Stimulated activated naive CD4-positive, alpha-beta T cell treated with Interleukin-2 at 50 U/mL for 16 hours (primary cell): ENCODE results near the gene KRTAP12-2.
"Not testable (repeated sequence)": the region's sequence is repeated elsewhere in the genome, so short reads cannot be mapped to it uniquely, and the experiment has no call there.

ENCODE experiments used
- DNase-seq: peaks from one replicate; lab custom pipeline; 2025; lab: John Stamatoyannopoulos, UW

Gene KRTAP12-2

DNA sequence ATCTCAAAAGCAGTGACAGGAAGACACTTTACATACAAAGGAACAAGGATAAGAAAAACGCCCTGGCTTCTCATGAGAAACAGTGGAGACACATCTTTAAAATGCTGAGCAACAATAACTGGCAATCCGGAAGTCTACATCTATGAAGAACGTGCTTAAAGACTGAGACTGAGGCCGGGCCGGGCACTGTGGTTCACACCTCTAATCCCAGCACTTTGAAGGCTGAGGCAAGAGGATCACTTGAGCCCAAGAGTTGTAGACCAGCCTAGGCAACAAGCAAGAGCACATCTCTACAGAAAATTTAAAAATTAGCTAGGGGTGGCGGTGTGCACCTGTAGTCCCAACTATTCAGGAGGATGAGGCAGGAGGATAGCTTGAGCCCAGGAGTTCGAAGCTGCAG is 17.4 kb upstream of the KRTAP12-2 start:
- DNase-seq = no peak

DNA sequence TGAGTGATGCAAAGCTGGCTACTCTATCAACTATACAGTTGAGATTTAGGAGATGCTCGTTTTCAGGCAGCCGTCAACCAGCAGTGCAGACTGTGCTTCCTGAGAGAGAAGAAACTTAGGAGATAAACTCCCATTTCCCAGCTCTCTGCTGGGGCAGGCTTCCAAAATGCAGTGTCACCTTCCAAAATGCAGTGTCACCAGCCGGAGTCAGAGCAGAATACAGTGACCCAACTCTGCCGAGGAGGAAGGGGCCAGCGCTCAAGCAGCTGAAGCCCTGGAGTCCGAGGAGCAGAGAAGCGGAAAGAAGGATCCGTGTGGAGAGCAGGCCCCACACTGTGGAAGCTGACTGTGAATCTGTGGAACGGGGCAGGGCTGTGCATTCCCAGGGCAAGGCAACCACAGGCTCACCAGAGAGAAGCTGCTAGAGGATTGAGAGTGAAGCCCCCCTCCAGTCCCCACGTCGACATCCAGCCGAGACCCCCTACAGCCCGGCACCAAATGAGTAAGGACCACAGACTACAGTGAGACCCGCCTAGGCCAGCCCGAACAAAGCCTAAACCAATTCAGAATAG is 15.9 kb upstream of the KRTAP12-2 start:
- no peak for DNase-seq

- no peak for DNase-seq
Measured at GRCh38 chr21:44681861-44682579, 15.3 kb upstream of the KRTAP12-2 start, which contains the start of gene KRTAP12-1. Gene KRTAP12-1, minus strand, starts transcription at chr21:44682163. Its CDS starts 40 bp downstream, at chr21:44682123.

GRCh38 chr21:44681152-44681551 is 14.4 kb upstream of the KRTAP12-2 start:
- no peak for DNase-seq

GRCh38 chr21:44677881-44678280 is 11.2 kb upstream of the KRTAP12-2 start:
- DNase-seq = no peak

DNA sequence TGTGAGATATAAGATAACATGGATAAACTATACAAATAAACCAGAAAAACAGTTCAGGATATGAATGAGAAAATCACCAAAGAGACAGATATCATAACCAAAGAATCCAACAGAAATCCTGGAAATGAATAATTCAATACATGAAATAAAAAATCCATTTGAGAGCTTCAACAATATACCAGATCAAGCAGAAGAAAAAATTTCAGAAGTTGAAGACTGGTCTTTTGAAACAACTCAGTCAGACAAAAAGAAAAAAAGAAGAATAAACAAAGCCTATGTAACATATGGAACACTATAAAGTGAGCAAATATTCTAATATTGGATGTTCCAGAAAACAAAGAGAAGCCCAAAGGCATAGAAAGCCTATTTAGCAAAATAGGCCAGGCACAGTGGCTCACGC is 5.2 kb upstream of the KRTAP12-2 start:
- DNase-seq = no peak

DNA sequence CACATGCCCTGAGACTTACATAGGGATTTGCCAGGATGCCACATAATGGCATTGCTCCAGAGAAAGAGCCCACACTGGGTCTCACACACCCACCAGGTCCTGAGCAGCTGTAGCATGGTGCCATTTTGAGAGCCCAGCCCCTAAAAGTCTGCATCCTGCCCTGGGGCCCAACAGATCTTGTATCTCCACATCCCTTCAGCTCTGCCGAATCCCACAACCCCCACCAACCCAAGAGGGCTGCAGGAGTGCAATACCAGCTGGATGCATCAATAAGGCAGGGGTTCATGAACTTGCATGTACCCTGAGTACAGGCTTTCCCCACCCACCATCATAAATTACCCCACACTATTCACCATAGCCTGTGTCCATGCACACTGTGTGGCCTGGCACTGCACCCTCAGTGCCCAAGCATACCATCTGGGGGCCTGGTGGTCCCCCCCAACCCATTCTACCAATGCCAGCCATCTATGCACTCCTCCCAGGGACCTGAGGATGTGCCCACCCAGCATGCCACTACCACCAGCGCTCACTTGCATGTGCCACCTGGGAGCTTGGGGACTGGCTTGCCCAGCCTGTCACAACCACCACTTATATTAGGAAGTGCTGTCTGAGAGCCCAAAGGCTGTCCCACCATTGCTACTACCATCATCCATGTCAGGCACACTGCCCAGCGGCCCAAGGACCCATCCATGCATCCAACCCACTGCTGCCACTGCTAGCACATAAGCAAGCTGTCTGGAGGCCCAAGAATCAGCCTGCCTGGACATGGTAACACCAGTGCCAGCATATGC is 4.1 kb upstream of the KRTAP12-2 start:
- DNase-seq = no peak

GRCh38 chr21:44667612-44668011 is 885 bp upstream of the KRTAP12-2 start:
- no peak for DNase-seq

DNA sequence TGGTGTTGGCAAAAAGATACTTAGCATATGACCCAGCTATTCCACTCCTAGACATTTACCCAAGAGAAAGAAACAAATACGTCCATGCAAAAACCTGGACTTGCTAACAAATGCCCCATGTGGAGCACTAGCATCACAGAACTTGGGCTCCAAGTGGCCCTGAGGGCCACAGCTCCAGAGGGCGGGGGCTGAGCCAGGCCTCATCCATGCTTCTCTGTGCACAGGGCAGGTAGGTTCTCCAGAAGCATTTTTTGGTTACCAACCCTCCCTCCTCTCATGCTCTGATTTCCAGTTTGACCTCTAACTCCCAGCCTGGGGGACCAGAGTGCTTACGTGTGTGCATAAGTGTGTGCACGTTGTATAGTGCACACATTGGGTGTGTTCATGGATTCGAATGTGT is 2.0 kb downstream of the KRTAP12-2 start:
- no peak for DNase-seq

GRCh38 chr21:44661567-44661966 is 5.2 kb downstream of the KRTAP12-2 start:
- not testable (repeated sequence) for DNase-seq

DNA sequence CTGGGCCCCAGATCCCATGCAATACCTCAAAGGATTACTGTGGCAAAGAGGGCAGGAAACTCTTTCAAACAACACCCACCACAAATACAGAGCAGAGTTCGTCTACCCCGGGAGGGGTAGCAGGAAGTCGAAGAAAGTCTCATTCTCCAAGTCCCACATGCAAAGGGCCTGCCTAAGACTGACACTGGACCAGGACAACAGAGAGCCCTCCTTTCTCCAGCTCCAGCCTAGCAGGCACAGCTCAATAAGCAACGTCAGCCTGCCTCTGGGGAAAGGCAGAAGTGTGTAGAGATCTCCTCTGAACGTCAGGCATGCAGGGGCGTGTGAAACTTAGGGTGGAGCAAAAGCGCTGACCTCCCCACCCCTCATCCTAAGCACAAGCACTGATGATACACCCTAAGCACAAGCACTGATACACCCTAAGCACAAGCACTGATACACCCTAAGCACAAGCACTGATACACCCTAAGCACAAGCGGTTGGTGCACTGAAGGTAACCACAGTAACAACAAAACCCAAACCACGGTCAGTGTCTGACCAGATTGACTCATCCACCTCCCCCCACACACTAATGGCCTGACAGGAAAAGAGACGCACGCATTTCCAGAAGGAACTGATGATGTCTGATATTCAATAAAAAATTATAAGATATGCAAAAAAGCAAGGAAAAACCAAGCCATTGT is 7.7 kb downstream of the KRTAP12-2 start:
- DNase-seq = no peak

DNA sequence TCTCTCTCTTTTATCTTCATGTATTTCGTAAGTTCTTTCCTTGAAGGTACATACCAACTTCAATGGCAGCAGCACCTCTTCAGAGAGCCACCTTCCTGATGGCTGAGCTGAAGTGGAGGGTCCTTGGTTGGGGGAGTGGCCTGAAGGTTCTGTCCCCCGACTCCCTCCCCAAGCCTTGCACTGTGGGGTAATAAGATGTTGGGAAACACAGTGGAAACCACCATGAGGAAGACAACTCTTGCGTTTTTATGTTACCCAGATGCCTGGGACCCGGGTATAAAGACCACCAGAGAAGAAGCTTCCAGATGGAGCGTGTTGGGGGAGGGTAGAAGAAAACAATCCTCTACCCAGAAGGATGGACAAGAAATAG is 8.2 kb downstream of the KRTAP12-2 start:
- no peak for DNase-seq

DNA sequence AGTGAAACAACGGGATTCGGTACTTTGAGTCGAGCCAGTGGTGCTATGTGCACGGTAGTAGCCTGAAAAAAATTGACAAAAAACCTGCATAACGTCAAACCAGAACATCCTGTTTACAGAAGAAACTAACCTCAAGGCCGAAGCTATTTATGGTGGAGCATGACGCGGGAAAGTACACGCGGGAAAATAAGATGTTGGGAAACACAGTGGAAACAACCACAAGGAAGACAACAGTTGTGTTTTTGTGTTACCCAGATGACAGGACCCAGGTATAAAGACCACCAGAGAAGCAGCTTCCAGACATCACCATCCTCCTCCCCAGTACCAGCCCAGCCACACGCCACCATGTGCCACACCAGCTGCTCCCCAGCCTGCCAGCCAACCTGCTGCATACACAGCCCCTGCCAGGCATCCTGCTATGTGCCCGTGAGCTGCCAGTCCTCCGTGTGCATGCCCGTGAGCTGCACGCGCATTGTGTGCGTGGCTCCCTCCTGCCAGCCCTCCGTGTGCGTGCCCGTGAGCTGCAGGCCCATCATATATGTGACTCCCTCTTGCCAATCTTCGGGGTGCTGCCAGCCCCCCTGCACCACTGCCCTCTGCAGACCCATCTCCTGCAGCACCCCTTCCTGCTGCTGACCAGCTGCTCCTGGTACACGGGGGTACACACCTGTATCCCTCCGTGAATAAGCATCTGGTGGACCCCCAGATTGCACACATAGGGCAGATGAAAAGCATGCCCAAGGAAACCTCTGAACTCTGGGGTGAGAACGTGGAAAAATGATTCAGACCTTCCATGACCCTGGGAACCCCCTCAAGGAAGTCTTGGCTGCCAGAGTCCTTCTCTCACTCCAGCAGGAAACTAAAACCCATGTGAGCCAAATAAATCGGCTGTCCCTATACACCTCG is 8.8 kb downstream of the KRTAP12-2 start, which contains the start of gene KRTAP12-3:
KRTAP12-3 (plus strand) TSS at position 298 of the 906 bp plus-strand sequence; CDS start at position 346, 48 bp downstream.
- no peak for DNase-seq

GRCh38 chr21:44656868-44657267 is 9.9 kb downstream of the KRTAP12-2 start:
- DNase-seq = no peak

DNA sequence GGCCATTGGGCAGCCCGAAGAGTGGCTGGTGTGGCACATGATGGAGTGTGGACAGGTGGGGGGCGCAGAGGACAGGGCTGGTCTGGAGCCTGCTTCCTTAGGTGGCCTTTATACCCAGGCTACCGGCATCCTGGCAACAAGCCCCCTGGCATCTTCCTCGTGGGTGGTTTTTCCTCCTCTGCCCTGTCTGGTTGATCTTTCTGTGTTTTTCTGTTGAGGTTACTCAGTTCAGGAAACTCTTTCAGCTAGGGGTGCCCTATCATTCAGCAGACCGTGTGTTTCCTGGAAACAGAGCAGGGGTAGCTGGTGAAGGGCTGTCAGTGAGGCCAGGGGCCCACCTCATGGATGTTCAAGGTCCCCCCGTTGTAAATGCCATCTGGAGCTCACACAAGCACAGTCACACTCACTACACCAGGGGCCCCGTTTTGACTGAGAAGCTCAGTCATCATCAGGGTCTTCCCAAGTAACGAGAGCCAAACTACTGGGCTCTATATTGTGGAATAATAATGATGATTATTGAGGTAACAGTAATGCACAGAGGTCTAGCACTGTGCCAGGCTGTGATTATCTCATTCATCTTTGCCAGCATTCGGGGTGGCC is 12.1 kb downstream of the KRTAP12-2 start, which contains the start of gene KRTAP12-4:
KRTAP12-4 (minus strand) TSS at position 84 of the 600 bp plus-strand sequence; CDS start at position 39, 45 bp downstream.
- DNase-seq = no peak

DNA sequence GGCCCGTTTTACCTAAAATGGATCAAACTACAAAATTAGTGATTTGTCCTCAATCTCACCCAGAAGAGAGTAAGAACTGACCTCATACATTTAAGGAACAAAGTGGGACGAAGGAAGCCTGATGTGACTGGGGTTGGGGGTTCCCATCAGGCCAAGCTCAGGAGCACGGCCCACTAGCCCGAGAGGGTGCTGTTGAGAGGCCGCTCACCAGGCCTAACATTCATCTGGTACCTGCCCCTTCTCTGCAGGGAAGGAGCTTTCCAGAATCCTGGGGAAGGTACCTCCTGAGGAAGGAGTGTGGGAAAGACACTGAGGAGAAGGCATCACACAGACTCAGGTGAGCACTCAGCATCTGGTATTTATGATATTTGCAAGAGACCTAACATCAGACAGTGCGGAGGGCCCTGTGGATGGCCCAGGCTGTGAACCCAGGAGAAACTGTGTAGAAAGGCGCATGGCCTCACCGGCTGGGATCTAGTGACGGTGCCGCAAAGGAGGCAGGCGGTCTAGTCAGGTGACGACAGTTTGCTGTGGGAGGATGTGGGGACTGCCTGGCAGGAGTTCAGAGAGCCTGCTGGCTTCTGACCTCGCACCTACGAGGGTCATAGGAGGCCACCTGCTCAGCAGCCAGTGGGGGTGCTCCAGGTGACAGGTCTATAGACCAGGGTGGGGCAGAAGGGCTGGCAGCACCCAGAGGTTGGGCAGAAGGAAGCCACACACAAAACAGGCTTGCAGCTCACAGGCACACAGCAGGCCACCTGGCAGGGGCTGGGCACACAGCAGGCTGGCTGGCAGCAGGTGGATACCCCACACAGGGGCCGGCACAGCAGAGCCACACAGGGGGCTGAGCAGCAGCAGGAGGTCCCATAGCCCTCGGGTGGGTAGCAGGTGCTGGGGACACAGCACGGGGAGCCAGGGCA is 12.8 kb downstream of the KRTAP12-2 start:
- peak; percentile 27 for DNase-seq

DNA sequence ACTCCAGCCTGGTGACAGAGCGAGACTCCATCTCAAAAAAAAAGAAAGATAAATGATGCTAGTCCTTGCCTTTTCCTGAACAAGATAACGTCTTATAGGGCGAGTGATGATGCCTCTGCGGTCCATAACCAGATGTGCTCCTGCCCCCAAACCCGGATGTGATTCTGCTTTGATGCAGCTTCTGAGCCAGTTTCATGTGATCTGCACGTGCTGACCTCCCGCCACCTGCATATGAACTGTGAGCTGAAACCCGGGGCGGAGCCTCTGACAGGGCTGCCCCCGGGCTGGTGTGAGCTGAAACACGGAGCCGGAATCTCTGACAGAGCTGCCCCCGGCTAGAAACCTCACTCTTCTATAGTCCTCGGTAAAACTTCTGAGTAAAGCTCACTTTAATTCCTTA is 13.6 kb downstream of the KRTAP12-2 start:
- no peak for DNase-seq

DNA sequence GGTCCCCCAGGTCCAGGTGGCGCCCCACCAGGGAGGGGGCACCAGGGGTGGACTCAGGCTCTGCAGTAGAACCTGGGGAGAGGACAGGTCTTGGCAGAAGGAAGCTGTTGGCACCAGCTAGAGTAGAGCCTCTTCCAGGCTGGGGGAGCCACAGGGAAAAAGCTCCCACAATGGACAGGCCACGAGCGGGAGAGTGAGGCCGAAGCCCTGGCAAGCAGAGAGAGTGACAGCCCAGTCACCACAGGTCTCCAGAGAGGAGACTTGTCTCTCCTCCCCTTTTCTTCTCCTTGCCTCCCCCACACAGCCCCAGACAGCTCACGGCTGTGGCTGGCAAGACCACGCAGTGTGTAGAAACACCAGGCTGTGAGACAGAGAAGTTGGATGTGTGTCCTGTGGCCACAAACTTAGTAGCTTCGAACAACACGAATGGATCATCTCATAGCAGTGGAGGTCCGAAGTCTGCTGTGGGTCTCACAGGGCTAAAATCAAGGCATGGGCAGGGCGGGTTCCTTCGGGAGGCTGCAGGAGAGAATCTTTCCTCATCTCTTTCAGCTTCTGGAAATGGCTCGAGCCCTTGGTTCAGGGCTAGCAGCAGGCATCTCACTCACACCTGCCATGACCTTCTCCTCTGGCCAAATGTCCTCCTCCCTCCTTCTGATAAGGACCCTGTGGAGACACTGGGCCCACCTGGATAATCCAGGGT is 15.6 kb downstream of the KRTAP12-2 start:
- no peak for DNase-seq
